Stimulated activated naive CD4-positive, alpha-beta T cell treated with Interleukin-2 at 50 U/mL for 16 hours (primary cell): ENCODE data around the gene KHDRBS2.

Experiments
- DNase-seq: peaks from one replicate; lab custom pipeline; 2025; lab: John Stamatoyannopoulos, UW

The KHDRBS2 gene

DNA sequence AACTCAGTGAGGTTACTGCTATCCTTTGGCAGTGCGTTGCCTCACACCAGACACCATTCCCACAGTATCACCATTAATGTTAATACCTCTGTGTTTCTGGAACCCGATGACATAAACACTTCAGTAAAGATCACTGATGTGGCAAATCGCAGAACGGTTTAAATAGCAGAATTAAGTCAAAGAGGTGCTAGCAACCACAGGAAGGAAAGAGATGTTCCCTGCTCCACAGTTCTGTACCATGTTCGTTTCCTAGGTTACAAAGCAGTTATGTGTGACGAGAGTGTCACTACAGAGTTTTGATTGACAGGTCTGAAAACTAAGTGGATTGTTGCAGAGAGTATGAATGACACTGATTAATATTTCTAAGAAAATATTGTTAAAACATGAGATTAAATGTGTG is 272.3 kb downstream of the KHDRBS2 start:
- DNase-seq = no peak

GRCh38 chr6:62009445-62009844 is 276.6 kb downstream of the KHDRBS2 start:
- DNase-seq = no peak

- DNase-seq = no peak
Observed at GRCh38 chr6:61989616-61990015, 296.4 kb downstream of the KHDRBS2 start.

DNA sequence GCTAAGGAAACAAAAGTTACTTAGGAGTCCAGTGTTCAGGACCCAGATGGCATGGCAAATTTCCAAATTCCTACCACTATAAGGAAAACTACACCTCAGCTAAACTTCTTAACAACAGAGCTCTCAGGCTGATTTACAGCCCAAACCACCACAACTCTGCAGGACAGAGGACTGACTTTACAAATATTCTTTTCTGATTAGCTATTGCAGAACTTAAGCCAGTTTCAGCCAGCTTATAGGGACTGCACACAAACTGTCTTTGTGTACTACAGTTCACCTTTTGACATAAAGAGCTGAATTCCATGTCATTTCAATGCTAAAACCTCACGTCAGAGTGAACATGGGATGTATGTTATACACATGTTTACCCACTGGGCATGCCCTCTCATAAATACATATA is 305.4 kb downstream of the KHDRBS2 start:
- no peak for DNase-seq

DNA sequence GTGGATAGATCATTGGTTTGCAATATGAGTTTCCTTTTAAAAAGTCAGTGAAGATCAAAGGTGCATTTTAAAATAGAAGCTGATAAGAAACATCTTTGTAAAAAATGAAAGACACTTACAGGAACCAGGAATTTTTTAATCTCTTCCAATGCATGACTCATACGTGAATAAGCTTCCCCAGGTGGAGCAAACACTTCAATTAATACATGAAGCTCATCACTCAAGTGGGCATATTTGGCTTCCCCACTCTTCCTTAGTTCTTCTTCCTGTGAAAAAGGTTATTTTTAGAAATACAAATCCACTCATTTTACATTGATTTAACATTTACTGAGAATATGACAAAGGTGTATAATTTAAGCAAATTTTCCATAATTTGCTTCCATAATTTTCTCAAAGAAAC is 308.1 kb downstream of the KHDRBS2 start:
- DNase-seq = no peak

DNA sequence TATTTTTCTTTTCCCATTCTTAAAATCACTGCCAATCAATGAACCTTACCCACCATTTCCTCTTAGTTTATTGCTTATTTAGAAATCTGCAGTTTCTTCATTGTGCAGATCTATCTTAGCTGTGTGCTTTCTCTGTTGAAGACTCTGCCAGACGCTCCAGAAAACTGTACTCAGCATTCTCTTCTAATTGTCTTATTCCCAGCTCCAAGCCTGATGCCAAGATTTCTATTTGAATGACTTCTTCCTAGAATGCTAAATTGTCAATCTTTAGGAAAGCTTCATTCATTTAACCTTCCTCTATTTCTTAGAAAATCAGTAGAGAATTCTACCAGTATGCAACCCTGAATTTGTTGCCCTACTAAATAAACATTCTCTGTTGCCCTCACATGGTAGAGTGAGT is 308.9 kb downstream of the KHDRBS2 start:
- DNase-seq = no peak

DNA sequence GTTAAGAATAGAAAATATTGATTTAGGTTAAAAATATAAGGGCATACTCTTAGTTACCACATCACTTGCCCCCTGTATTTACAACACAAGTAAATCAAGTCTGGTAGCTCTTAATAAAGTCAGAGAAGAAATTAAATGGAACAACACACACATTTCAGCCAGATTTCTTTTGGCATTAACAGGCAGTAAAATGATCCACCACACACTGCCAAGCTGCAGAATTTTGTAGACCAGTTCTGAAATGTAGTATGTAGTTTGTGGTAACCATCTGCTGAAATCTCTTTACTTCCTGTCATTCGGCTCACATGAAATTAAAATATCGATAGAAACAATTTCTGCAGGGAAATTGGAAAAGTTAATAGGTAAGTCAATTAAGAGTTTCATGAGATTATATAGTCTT is 326.8 kb downstream of the KHDRBS2 start:
- no peak for DNase-seq

- no peak for DNase-seq
Observed at GRCh38 chr6:61953851-61954250, 332.2 kb downstream of the KHDRBS2 start.

DNA sequence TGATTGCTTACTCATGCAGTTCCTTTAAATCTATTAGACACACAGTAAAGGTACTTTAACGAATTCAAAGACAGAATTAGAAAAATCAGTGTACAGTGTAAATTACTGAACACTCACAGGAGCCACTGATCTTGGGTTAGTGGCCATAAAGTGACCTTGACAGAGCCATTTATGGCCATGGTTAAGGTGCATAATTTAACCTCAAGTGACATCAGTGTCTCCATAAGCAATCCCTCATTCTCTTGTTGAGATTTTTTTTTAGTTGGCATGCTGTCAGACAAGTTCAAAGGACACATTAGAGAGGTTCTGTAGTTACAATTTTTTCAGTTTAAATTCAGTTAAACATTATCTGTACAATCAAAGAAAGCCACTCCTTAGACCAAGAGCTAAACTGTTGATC is 334.4 kb downstream of the KHDRBS2 start:
- DNase-seq = no peak

- DNase-seq = no peak
Observed at GRCh38 chr6:61950811-61951210, 335.2 kb downstream of the KHDRBS2 start.

DNA sequence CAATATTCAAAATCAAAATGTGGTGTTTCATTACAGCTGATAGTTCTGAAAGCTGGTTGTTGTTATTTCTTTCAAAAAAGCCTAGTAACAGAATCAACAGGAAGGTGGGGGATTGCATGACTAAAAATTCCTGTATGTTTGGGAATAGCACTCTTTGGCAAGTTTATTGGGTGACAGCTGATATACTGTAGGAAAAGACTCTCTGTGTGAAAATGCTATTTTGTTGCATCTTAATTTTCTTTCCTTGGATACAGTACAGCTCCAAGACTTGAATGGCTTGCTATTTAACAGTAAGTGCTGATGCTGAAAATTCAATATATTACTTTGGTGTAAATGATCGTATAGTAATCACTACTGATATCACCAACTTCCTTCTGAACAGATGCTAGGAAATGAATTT is 336.1 kb downstream of the KHDRBS2 start:
- DNase-seq = no peak

DNA sequence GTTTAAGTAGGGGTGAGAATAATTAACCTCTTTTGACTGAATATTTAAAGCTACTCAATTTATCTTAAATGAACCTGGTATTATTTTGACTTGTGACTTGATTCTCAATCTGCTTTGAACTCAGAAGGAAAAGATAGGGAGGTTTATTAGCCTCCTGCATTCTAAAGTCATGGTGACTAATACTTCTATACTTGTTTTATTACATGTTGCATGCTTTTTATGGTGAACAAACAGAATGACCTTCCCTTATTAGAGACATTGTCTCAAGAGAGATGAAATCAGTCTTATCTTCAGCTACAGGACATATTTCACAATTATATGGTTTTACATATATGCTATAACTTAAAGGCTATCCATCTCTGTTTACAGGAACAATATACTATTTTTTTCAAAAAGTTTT is 336.9 kb downstream of the KHDRBS2 start:
- no peak for DNase-seq

DNA sequence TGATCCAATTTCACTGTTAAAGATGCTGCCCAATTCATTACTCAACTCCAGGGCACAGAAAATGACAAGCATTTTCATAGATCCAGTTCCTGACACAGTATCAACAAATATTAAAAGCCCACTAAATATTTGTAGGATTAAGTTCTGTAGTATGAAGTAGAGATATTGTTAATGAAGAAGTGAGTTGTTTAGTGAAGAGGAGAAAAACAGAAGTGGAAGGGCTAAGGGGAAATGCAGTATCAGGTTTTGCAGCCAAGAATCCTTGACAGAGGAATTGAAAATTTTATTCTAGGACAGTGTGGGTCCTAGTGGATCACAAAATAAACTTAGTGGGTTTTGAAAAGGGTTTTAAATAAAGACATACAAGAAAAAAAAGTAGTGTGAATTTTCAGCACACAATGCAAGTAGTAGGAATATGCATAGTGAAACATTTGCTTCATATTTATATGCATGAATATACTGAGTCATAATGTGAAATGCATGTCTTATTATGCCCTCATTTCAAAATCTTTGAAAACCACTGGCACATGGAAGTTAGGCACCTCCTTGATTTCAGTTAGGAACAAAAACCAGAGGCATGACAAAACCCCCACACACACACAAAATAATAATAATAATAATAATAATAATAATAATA is 338.6 kb downstream of the KHDRBS2 start:
- no peak for DNase-seq

DNA sequence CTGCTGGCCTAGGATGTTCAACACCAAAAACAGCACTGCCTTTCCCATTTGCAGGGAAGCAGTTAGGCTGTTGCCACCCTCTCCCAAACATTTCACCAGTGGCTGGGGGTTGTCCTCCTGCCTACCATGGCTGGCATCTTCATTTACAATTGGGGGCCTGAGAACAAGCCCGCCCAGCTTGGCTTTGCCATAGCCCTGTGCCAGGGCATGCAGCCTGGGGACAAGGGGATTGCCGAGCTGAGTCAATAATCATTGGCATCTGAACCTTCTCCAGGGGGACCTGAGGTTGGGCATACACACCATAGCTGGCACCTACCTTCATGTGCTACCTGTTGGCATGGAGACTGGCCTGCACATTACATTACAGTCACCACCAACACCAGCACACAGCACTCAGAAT is 345.1 kb downstream of the KHDRBS2 start:
- no peak for DNase-seq

DNA sequence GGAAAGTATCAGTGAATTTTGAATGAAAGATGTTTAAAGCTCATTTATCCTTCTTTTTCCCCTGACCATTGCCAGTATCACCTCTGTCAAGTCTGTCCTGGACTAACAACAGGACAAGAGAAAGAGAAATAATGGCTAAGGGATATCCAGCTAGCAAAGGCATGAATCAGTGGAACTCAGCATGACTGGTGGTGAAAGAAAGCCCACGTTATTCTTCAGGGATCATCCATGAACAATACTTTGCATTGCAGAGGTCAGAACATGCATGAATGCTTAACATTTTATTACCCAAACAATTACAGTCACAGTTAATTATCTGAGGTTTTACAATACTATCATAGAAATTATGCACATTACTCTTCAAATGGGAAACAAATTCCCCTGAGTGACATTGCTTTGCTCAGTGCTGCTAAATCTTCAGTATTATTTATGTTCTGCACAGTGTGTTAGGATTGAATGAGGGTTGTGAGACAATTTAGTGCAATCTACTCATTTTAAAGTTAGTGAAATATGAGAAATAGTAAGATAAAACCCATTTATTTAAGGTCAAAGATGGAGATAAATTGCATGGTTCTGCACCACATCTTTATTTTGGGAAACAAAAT is 350.7 kb downstream of the KHDRBS2 start:
- DNase-seq = no peak

DNA sequence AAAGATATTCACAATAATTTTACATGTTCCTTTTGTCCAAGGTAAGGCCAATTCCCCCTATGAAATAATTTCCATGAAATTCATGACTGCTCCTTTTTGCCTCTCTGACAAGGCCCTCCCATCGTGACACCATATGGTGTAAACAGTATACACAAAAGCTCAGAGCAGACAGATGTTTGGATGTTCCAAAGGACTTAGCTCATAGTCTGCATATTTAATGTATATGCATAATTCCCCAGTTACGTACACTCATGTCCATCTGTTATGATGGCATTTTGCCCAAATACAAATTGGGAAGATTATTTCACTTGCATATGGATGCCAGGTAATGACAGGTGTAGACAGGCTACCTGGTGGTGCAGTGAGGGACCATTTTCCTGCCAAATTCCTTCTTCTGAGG is 376.5 kb downstream of the KHDRBS2 start:
- no peak for DNase-seq

DNA sequence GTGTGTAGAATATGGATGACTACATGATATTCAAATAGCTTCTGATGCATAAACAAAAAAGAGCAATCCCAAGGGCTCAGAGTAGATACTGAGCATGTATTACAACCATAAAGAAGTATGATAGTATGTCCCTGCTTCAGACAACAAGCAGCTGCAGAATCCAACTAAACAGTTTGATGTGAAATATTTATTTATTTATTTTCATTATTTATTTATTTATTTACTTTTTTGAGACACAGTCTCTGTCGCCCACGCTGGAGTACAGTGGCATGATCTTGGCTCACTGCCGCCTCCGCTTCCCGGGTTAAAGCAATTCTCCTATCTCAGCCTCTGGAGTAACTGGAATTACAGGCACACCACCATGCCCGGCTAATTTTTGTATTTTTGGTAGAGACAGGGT is 384.3 kb downstream of the KHDRBS2 start:
- DNase-seq = no peak

DNA sequence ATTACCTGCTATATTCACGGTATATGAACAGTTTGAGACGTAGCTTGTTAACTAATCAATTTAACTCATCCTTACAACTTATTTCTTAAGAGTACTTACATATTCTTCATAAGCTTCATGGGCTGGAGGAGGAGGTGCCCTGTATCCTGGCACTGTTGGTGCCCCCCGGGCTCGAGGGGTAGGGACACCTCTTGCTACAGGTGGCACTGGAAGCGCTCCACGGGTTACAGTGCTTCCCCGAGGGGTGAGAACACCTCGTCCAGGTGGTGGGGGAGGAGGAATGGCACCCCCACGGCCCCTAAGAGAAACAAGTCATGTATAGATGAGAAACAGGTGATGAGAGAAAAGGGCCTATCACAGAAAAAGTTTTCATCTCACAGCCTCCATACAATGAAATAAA is 391.5 kb downstream of the KHDRBS2 start:
- DNase-seq = no peak

- DNase-seq = no peak
Observed at GRCh38 chr6:61887423-61887822, 398.6 kb downstream of the KHDRBS2 start.

DNA sequence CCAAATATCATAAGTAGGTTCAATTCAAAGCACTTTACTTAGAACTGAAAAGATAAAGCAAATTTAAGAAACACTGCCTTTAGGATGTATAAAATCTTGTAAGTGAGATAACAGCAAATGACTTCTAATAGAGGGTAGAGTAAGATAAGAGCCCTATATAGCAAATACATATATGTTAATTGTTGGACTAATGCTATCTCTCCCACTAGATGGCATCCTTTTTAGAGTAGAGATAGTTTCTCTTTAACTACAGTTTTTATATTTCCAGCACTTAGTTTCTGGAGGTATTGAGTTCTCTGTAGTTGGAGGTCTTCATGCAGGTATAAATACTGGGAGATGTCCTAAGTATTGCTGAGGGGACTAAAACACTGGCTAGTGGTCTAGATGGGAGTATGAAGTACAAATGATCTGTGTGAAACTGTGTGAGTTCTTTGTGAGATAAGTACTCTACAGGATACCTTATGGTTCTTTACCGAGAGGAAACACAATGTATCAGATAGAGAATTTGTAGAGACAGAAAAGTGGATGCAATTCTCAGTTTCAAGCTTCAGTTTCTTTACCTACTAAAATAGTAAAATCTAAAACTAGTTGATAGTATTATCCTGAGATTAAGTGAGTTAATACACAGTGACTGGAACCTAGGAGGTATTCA is 399.3 kb downstream of the KHDRBS2 start:
- no peak for DNase-seq

- no peak for DNase-seq
Observed at GRCh38 chr6:61869632-61870400, 416.2 kb downstream of the KHDRBS2 start.

DNA sequence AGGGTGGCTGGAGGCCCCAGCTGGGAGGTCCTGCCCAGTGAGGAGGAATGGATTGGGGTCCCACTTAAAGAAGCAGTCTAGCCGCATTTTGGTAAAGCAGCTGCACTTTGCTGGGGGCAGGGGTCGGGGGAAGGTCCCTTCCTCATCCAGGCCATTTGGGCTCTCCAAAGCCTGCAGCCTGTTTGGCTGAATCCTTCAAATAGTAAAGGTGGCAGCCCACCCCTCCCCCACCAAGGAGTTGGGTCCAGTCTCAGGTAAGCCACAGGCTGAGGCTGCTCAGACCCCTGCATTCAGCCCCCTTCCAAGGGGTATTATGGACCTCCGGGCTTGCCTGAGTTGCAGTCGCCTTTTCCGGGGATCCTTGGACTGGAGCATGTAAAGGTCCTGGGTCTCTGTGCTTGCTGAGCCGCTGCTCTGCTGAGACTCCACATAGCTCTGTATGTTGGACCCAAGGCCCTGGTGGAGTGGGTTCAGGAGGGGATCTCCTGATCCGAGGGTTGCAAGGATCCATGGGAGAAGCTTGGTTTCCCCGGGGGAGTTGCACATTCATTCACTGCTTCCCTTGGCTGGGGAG is 417.4 kb downstream of the KHDRBS2 start:
- no peak for DNase-seq

DNA sequence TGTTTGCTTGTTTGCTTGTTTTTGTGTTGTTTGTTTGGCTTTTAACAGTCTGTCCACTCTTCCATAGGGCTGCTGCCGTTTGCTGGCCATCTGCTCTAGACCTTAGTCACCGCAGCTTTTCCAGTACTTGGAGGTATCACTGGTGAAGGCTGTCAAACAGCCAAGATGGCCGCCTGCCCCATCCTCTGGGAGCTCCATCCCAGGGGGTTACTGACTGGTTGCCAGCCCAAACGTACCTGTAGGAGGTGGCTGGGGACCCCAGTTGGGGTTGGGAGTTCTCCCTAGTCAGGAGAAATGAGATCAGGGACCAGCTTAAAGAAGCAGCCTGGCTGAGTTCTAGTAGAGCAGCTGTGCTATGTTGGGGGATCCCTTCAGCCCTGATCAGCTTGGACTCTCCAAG is 418.4 kb downstream of the KHDRBS2 start:
- no peak for DNase-seq
